ENCODE measurements around the gene SLC6A11.

GRCh38 chr3:10781981-10782380, 34.0 kb upstream of the SLC6A11 start:
- TF ChIP-seq, protein P1, sequence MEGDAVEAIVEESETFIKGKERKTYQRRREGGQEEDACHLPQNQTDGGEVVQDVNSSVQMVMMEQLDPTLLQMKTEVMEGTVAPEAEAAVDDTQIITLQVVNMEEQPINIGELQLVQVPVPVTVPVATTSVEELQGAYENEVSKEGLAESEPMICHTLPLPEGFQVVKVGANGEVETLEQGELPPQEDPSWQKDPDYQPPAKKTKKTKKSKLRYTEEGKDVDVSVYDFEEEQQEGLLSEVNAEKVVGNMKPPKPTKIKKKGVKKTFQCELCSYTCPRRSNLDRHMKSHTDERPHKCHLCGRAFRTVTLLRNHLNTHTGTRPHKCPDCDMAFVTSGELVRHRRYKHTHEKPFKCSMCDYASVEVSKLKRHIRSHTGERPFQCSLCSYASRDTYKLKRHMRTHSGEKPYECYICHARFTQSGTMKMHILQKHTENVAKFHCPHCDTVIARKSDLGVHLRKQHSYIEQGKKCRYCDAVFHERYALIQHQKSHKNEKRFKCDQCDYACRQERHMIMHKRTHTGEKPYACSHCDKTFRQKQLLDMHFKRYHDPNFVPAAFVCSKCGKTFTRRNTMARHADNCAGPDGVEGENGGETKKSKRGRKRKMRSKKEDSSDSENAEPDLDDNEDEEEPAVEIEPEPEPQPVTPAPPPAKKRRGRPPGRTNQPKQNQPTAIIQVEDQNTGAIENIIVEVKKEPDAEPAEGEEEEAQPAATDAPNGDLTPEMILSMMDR (IDR thresholded peaks at IDR 0.05) = no peak
- no peak for TF ChIP-seq EZH2 (IDR thresholded peaks at IDR 0.05; ENCODE audit: borderline replicate concordance, insufficient read depth, low read depth, low read length, poor library complexity, severe bottlenecking)

Data from B cell (primary cell).